Superior temporal gyrus (tissue), 1 donor: ENCODE data around the gene ZNF550.
A peak's percentile ranks its signal among the peaks of the same experiment; 100 is the strongest.

Experiments
- DNase-seq: peaks from one replicate; pipeline ENCODE4 v3.0.0-alpha.2; 2016; ENCODE audit errors: extremely low spot score

The ZNF550 gene

GRCh38 chr19:57559404-57560025 is at the start of gene ZNF550:
ZNF550 (minus strand) TSS chr19:57559863; CDS start chr19:57559682, 181 bp downstream.
- DNase-seq: peak; percentile 88

- DNase-seq: no peak
These were observed 47.3 kb upstream of the ZNF550 start for GRCh38 chr19:57606931-57607330.

- peak; percentile 97 for DNase-seq
These were observed 40.2 kb upstream of the ZNF550 start, which contains the start of gene ZNF530 for GRCh38 chr19:57599761-57600383. ZNF530 (plus strand) TSS chr19:57599885; CDS start chr19:57604346, 4,461 bp downstream.

- DNase-seq: no peak
These were observed 39.7 kb upstream of the ZNF550 start for GRCh38 chr19:57599377-57599760.

GRCh38 chr19:57587529-57587928 is 27.9 kb upstream of the ZNF550 start:
- DNase-seq: no peak

GRCh38 chr19:57583521-57584416 is 24.1 kb upstream of the ZNF550 start, which contains the start of gene ZIK1:
ZIK1 (plus strand) TSS chr19:57584145; CDS start chr19:57584357, 212 bp downstream.
- DNase-seq: peak; percentile 98

GRCh38 chr19:57583104-57583520 is 23.4 kb upstream of the ZNF550 start:
- DNase-seq: no peak

- peak; percentile 100 for DNase-seq
These were observed 19.0 kb upstream of the ZNF550 start, which contains the start of gene ZNF416 for GRCh38 chr19:57578487-57579205. ZNF416 (minus strand) TSS chr19:57578911; CDS start chr19:57578704, 207 bp downstream.

GRCh38 chr19:57576661-57577060 is 17.0 kb upstream of the ZNF550 start:
- DNase-seq: no peak

- no peak for DNase-seq
These were observed 12.8 kb upstream of the ZNF550 start for GRCh38 chr19:57572415-57572947.

- DNase-seq: no peak
These were observed 11.0 kb upstream of the ZNF550 start for GRCh38 chr19:57570707-57571106.

- no peak for DNase-seq
These were observed 7.0 kb upstream of the ZNF550 start for GRCh38 chr19:57566396-57567265.

GRCh38 chr19:57563547-57563946 is 3.9 kb upstream of the ZNF550 start:
- no peak for DNase-seq

GRCh38 chr19:57560049-57560491 is 407 bp upstream of the ZNF550 start:
- no peak for DNase-seq

- no peak for DNase-seq
These were observed 657 bp downstream of the ZNF550 start for GRCh38 chr19:57559008-57559403.

GRCh38 chr19:57558525-57558924 is 1.1 kb downstream of the ZNF550 start:
- DNase-seq: no peak

GRCh38 chr19:57557659-57558058 is 2.0 kb downstream of the ZNF550 start:
- DNase-seq: no peak

- DNase-seq: no peak
These were observed 7.2 kb downstream of the ZNF550 start for GRCh38 chr19:57552432-57552831.

- no peak for DNase-seq
These were observed 13.2 kb downstream of the ZNF550 start for GRCh38 chr19:57546513-57546912.

- DNase-seq: no peak
These were observed 21.6 kb downstream of the ZNF550 start for GRCh38 chr19:57537953-57538547.
